ENCODE measurements around the gene BNC1.

BNC1 gene

DNA sequence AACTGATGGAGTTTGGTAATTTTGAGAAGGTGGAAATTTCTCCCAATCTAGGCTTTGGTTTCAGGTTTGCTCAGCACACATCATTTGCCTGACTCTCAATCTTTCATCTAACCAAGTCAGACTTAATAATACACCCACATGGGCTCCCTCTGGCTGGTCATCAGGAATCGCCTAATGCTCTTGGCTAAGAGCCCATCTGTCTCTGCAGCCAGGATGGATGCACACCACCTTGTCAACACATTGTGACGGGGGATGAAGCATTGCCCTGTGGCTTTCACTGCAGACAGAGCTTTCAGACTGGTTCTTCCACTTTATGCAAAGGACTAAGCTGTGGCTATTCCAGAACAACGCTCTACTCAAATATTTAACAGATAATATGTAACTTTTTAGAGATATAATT lies 73.8 kb downstream of the BNC1 start:
- no peak for DNase-seq (ENCODE audit: low read depth)
- TF ChIP-seq, protein P1, sequence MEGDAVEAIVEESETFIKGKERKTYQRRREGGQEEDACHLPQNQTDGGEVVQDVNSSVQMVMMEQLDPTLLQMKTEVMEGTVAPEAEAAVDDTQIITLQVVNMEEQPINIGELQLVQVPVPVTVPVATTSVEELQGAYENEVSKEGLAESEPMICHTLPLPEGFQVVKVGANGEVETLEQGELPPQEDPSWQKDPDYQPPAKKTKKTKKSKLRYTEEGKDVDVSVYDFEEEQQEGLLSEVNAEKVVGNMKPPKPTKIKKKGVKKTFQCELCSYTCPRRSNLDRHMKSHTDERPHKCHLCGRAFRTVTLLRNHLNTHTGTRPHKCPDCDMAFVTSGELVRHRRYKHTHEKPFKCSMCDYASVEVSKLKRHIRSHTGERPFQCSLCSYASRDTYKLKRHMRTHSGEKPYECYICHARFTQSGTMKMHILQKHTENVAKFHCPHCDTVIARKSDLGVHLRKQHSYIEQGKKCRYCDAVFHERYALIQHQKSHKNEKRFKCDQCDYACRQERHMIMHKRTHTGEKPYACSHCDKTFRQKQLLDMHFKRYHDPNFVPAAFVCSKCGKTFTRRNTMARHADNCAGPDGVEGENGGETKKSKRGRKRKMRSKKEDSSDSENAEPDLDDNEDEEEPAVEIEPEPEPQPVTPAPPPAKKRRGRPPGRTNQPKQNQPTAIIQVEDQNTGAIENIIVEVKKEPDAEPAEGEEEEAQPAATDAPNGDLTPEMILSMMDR (conservative IDR thresholded peaks at IDR 0.05; ENCODE audit: low read depth, low read length) = no peak
- H3K4me3 ChIP-seq (ENCODE audit: low read length) = no peak overlapping the region

DNA sequence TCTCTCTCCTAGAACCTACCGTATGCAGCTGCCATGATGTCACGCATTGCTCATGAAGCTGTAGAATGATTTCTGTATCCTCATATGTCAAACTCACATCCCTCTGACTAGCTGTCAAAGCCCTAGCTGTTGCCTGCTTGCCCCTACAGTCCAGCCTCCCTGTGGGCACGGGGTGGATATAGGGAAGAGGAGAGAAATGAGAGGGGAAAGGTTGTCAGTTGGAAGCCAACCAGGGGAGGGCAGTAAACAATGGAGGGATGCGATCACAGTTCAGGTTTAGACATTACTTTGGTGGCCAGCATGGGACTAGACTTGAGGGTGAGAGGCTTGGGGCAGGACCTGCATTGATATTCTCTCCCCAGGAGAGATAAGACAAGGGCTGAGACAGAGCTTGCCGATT lies 75.1 kb downstream of the BNC1 start:
- H3K4me3 ChIP-seq (ENCODE audit: low read length) = no peak overlapping the region
- no peak for DNase-seq (ENCODE audit: low read depth)
- TF ChIP-seq, protein P1 (conservative IDR thresholded peaks at IDR 0.05; ENCODE audit: low read depth, low read length) = no peak

DNA sequence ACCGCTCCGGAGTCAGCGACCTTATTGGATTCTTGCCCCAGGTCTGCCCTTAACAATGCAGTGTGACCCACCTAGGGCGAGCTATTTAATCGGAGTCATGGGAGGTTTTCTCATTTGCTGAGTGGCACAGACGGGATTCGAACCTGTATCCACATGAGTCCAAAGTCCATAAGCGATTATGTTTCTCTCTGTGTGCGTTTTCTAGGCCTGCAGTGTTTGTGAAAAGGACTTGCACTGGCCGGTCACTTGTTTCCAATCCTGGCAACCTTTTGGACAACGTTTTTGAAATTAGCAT lies 76.2 kb downstream of the BNC1 start:
- no peak for DNase-seq (ENCODE audit: low read depth)
- peak overlapping the region; percentile 76 for H3K4me3 ChIP-seq (ENCODE audit: low read length)
- TF ChIP-seq, protein P1 (conservative IDR thresholded peaks at IDR 0.05; ENCODE audit: low read depth, low read length) = no peak

DNA sequence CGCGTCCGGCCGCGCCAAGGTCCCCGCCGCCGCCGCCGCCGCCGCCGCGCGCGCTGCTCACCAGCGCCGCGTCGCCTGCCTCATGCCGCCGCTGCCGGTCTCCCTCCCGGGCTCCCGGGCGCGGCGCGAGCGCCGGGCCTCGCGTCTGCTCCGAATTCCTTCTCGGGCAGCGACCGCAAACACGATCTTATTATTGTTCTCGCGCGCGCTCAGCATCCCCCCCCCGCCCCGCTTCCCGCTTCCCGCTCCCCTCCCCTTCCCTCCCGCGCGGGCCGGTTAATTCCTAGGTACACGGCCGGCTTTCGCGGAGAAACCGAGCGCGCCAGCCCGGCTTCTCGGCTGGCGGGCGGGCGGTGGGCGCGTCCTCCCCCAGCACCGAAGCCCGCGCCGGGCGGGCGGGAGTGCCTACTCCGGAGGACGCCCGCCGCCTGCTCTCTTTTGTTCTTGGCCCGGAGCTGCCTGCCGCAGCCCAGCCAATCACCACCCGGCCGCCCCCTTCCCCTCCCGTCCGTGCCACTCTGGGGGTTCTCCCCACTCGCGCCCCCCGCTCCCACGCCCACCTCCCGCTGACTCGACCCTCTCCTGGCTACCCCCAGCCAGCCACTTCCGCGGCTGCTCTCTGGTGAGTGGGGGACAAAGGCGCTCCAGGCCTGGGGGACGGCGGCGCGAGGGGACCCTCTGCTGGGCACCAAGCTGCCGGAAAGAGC lies 76.7 kb downstream of the BNC1 start, which contains the start of gene HDGFL3:
Gene HDGFL3 (minus strand): TSS at position 164 of the 707 bp plus-strand sequence. CDS start 409 bp downstream, outside the sequence.
- DNase-seq (ENCODE audit: low read depth) = no peak
- peak within 1 kb of the TSS; percentile 76 for H3K4me3 ChIP-seq (ENCODE audit: low read length)
- TF ChIP-seq, protein P1 (conservative IDR thresholded peaks at IDR 0.05; ENCODE audit: low read depth, low read length) = peak; percentile 22

DNA sequence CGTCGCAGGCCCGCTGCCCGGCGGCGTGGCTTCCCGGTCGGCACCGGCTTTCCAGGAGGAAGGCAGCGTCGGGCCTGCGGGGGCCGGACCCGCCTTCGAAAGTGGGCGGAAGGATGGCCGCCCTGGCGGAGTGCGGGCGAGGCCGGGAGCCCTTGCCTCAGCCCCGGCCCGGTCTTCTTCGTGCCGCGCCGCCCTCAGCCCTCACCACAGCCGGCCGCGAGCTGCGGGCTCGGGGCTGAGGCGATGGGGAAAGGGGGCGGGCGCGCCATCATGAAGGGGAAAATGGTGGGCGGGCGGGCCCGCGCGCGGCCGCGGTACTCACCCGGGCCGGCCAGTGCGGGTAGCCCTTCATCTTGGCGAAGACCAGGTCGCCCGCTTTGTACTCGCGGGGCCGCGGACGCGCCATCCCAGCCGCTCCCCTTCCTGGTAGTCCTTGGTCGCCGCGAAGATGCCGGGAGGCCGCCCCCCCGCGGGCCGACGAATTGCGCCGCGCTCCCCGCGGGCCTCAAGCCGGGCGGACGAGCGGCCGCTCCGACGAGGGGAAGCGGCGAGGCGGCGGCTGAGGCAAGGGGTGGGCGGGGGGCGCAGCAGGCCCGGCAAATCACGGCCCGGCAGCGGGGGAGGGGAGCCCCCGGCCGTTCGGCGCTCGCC lies 77.3 kb downstream of the BNC1 start:
- DNase-seq (ENCODE audit: low read depth) = no peak
- TF ChIP-seq, protein P1 (conservative IDR thresholded peaks at IDR 0.05; ENCODE audit: low read depth, low read length) = no peak

DNA sequence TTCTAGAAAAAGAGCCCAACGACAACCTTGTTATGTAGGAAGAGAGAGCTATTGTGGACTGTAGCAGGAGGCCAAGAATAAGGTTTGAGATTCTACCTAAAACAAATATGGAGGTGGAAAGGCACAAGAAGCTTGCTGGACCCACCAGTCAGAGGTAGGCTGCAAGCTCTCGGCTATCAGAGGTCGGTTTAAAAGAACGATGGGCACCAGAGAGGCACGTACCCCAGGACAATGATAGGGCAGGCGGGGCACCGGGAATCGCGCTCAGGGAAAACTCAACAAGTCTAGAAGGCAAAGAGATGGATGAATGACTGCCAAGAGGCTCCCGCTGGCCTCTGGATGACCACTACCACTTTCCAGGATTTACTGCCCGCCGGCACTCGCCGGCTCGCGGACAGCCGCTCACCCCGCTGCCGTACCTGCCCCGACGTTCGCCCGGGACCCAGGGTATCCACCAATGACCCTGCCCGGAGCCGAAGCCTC lies 77.9 kb downstream of the BNC1 start:
- DNase-seq (ENCODE audit: low read depth) = no peak
- TF ChIP-seq, protein P1 (conservative IDR thresholded peaks at IDR 0.05; ENCODE audit: low read depth, low read length) = no peak
- H3K4me3 ChIP-seq (ENCODE audit: low read length) = peak overlapping the region; percentile 76

More for the DNA sequence above, 77.3 kb downstream of the BNC1 start:
- H3K4me3 ChIP-seq (ENCODE audit: low read length) = peak overlapping the region; percentile 76
